ENCODE results near the gene AFAP1. TPM values are rescaled to one million over a fixed set of nuclear protein-coding genes. Genes with fewer than 3 reads are reported as not detected.

Gene AFAP1
- total and polyA plus RNA-seq, 2 donors (not counting 3 experiments of a cell fraction or from before 2014, with no cell fraction given), result 32.3 to 103 TPM

- TF ChIP-seq JUN (IDR thresholded peaks at IDR 0.05; ENCODE audit: borderline replicate concordance, insufficient read depth, insufficient read length, low read depth) (peak; percentile 75), CTCF (IDR thresholded peaks at IDR 0.05; ENCODE audit: extremely low read depth in 1 of 2, insufficient read depth in 1 of 2, low read depth in 1 of 2, low read length in 2 of 2) (no peak), MYC (IDR thresholded peaks at IDR 0.05; ENCODE audit: low read depth, low read length) (no peak), MAX (IDR thresholded peaks at IDR 0.05; ENCODE audit: insufficient read depth, insufficient read length) (no peak), FOS (IDR thresholded peaks at IDR 0.05; ENCODE audit: borderline replicate concordance, insufficient read depth, low read length) (no peak), GATA2 (IDR thresholded peaks at IDR 0.05; ENCODE audit: insufficient read depth, insufficient read length, low read depth, low read length) (no peak), POLR2AphosphoS5 (IDR thresholded peaks at IDR 0.05; ENCODE audit: insufficient read depth, low read depth, low read length) (no peak)
- Histone ChIP-seq H3K9me1 (replicated peaks; ENCODE audit: control insufficient read depth, extremely low read depth, insufficient read depth, low read length) (no peaks in the 10 kb centered on the region), H3K4me2 (ENCODE audit: insufficient read depth, low read length) (peak overlapping the region; percentile 37), H3K4me3 (replicated peaks in 1 of 3; ENCODE audit: insufficient read depth in 1 of 3, low read depth in 1 of 3, low read length in 3 of 3) (no peak overlapping the region), H3K79me2 (ENCODE audit: control insufficient read depth, insufficient read depth, low read length) (peaks cover 61% of the 10 kb centered on the region), H3K9ac (replicated peaks; ENCODE audit: extremely low read depth, insufficient read depth, low read length) (peak overlapping the region; percentile 66), H3K4me1 (ENCODE audit: control insufficient read depth, extremely low read depth, insufficient read depth, low read length) (peaks cover 45% of the 10 kb centered on the region), H3K9me3 (replicated peaks; ENCODE audit: control insufficient read depth, insufficient read depth, low read length) (no peaks in the 10 kb centered on the region), H3K36me3 (ENCODE audit: control insufficient read depth in 2 of 2, extremely low read depth in 1 of 2, insufficient read depth in 2 of 2, low read length in 2 of 2) (peaks cover 13 to 16% of the 10 kb centered on the region in 2 experiments), H2AFZ (ENCODE audit: low read depth, low read length) (no peak overlapping the region), H3K27me3 (ENCODE audit: control insufficient read depth in 2 of 2, insufficient read depth in 2 of 2, low read length in 2 of 2) (no peaks in the 10 kb centered on the region), H3K27ac (ENCODE audit: insufficient read depth, low read depth, low read length) (peak overlapping the region; percentile 90), H4K20me1 (replicated peaks; ENCODE audit: control insufficient read depth, extremely low read depth, insufficient read depth, low read length) (no peaks in the 10 kb centered on the region)
- BruUV-seq (replicated peaks), result no TSS peak
- intact Hi-C loops (cut with micrococcal nuclease) (no loop called here), dilution Hi-C loops (cut with MboI; ENCODE audit: extremely low pct_ligation_motif_present, low sequenced_read_pairs) (no loop called here)
- peak; percentile 82 for DNase-seq (ENCODE audit: low read depth, low spot score)
- CTCF ChIA-PET, result interaction anchor here (0.8 to 4.0 kb wide), 6 partner anchors 11 to 157 kb away, joined by 3 to 23 read pairs (median 3); no protein-coding TSS in a partner anchor
- POLR2A ChIA-PET, result interaction anchor here (1.0 to 1.3 kb wide), 2 partner anchors 11 to 13 kb away, joined by 3 read pairs; no protein-coding TSS in a partner anchor
- FAIRE-seq, result no peak
These were observed 108.3 kb downstream of the AFAP1 start for GRCh38 chr4:7831330-7831729.
